Measurements from ENCODE around the gene SLC38A11. TPM values are rescaled to one million over a fixed set of nuclear protein-coding genes. Genes with fewer than 3 reads are reported as not detected.
"Not testable (repeated sequence)": the region's sequence is repeated elsewhere in the genome, so short reads cannot be mapped to it uniquely, and the experiment has no call there.

Gene SLC38A11
- total RNA-seq, 4 donors from 2014 or later: 2.4 to 12.0 (median 3.3) TPM; not detected in 1

DNA sequence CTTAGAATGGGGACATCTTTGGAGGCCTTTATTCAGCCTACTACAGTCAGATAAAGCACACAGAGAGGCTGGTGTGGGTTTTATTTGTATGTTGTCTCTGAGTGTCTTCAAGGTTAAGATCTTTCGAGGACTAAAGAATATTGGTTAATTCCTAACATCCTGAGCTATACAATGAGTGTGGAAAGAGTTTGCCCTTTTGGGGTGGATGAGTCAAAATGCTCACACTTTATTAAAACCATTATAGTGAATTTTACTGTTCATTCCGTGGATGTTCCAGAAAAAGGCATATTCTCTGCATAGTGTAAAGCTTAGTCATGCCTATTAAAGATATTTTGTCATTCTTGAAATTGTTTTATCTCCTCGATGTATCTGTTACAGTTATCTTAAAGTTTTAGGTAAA is 29.1 kb upstream of the SLC38A11 start:
- WGBS, 2 donors (ENCODE audit: low coverage in 1 of 2): 86 to 88% methylated on average over 3 of the region's 3 CpGs
- no peaks in the 10 kb centered on the region for H3K27me3 ChIP-seq
- no peak overlapping the region for H3K4me3 ChIP-seq
- H3K4me1 ChIP-seq: peaks cover 0 to 3% (median 0%) of the 10 kb centered on the region in 4 donors
- no peaks in the 10 kb centered on the region for H3K36me3 ChIP-seq
- TF ChIP-seq, protein P1, sequence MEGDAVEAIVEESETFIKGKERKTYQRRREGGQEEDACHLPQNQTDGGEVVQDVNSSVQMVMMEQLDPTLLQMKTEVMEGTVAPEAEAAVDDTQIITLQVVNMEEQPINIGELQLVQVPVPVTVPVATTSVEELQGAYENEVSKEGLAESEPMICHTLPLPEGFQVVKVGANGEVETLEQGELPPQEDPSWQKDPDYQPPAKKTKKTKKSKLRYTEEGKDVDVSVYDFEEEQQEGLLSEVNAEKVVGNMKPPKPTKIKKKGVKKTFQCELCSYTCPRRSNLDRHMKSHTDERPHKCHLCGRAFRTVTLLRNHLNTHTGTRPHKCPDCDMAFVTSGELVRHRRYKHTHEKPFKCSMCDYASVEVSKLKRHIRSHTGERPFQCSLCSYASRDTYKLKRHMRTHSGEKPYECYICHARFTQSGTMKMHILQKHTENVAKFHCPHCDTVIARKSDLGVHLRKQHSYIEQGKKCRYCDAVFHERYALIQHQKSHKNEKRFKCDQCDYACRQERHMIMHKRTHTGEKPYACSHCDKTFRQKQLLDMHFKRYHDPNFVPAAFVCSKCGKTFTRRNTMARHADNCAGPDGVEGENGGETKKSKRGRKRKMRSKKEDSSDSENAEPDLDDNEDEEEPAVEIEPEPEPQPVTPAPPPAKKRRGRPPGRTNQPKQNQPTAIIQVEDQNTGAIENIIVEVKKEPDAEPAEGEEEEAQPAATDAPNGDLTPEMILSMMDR (IDR thresholded peaks at IDR 0.05): no peak
- no peak for TF ChIP-seq EP300 (IDR thresholded peaks at IDR 0.05; ENCODE audit: low read depth)
- TF ChIP-seq POLR2A (IDR thresholded peaks at IDR 0.05): no peak
- TF ChIP-seq POLR2AphosphoS5 (IDR thresholded peaks at IDR 0.05): no peak
- in situ Hi-C loops (cut with MboI; ENCODE audit: low pct_ligation_motif_present in 1 of 4, low pct_unique_long_range_greater_than_20kb in 1 of 4, low sequenced_read_pairs in 3 of 4) (no loop called here), intact Hi-C loops (cut with DNase I; ENCODE audit: low total_unique reads) (no loop called here)
- no peak overlapping the region for H3K27ac ChIP-seq
- DNase-seq: no peak
- no peaks in the 10 kb centered on the region for H3K9me3 ChIP-seq

DNA sequence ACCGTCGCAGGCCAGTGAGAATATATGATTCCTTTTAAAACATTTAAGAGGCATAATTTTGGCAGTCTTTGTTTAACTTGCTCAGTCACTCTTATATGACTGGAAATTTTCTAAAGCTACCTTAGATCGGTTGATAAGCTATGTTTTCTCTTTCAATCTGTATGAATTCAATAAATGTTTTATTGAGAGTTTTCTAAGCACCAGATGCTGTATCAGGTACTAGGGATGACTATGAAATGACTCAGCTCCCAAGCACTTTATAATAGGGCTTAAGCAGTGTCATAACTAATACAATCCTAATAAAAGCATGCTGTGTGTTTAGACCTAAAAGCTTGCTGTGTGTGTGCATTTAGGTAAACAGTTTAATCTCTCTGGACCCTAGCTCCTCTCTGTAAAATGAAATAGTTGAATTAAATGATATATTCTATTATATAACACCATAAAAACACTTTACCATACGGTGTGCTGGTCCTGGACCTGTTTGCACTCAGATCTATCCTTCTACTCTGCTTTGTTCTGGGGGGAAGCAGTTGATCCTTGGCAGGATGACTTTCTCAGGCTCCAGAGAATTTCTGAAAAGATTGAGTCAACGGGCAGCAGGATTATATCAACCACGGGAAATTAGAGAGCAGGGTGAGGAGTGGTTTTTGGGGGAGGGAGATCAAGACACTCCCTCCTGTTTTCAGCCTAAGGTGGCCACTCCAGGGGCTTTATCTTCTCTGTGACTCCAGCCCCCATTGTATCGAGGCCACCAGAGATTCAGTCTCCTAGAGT is 26.1 kb upstream of the SLC38A11 start:
- H3K36me3 ChIP-seq: no peaks in the 10 kb centered on the region
- H3K27me3 ChIP-seq: no peaks in the 10 kb centered on the region
- TF ChIP-seq, protein P1 (IDR thresholded peaks at IDR 0.05): no peak
- TF ChIP-seq EP300 (IDR thresholded peaks at IDR 0.05; ENCODE audit: low read depth): no peak
- no peak for TF ChIP-seq POLR2A (IDR thresholded peaks at IDR 0.05)
- TF ChIP-seq POLR2AphosphoS5 (IDR thresholded peaks at IDR 0.05): no peak
- intact Hi-C loops (cut with DNase I; ENCODE audit: low total_unique reads): no loop called here
- H3K9me3 ChIP-seq: no peaks in the 10 kb centered on the region
- no peak overlapping the region for H3K4me3 ChIP-seq
- in situ Hi-C loops (cut with MboI; ENCODE audit: low pct_ligation_motif_present in 1 of 4, low pct_unique_long_range_greater_than_20kb in 1 of 4, low sequenced_read_pairs in 3 of 4): no loop called here
- no peak for DNase-seq
- peaks cover 0 to 3% (median 0%) of the 10 kb centered on the region in 4 donors for H3K4me1 ChIP-seq
- 56 to 61% methylated on average over 4 to 7 of the region's 7 CpGs for WGBS, 2 donors (ENCODE audit: low coverage in 1 of 2)
- H3K27ac ChIP-seq: no peak overlapping the region

DNA sequence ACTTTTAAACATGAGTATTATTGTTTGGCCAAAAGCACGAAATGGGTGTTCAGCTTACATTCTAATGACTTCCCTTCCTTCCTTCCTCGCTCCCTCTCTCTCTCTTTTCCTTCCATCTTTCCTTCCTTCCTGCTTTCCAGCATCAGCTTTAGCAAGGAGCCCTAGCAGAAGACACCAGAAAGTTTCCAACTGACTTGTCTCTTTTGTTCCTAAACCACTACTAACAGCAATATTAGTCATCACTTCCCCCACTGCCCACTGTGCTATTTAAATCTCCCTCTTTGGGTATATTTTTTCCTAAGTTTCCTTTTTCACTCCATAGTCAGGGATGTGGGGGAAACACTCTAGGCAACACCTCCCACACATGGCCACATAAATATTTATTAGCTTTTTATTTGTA is 25.4 kb upstream of the SLC38A11 start:
- intact Hi-C loops (cut with DNase I; ENCODE audit: low total_unique reads); H3K36me3 ChIP-seq; H3K27me3 ChIP-seq; in situ Hi-C loops (cut with MboI; ENCODE audit: low pct_ligation_motif_present in 1 of 4, low pct_unique_long_range_greater_than_20kb in 1 of 4, low sequenced_read_pairs in 3 of 4); DNase-seq; H3K9me3 ChIP-seq; H3K4me3 ChIP-seq; H3K27ac ChIP-seq; H3K4me1 ChIP-seq: not testable (repeated sequence)
- WGBS, 2 donors (ENCODE audit: low coverage in 1 of 2): 66 to 80% methylated on average over 1 to 2 of the region's 2 CpGs

DNA sequence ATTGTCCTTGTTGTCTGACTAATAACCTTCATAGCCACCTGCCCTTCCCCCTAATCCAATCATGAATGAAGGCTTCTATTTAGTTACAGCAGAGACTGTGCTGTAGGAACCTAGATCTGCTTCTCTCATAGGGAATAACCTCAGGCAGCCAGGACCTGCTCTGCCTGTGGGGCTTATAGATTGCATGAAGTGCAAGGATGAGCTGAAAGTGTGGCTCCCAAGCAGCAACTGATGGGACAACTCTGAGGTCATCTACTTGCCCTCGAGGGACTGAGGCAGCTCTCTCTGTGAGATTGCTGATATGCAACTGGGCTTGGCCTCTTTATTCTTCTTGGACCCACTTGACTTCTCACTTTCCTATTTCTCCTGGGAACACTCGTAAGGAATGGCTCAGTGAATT is 23.8 kb upstream of the SLC38A11 start:
- peaks cover 0 to 3% (median 0%) of the 10 kb centered on the region in 4 donors for H3K4me1 ChIP-seq
- H3K4me3 ChIP-seq: no peak overlapping the region
- H3K27me3 ChIP-seq: no peaks in the 10 kb centered on the region
- in situ Hi-C loops (cut with MboI; ENCODE audit: low pct_ligation_motif_present in 1 of 4, low pct_unique_long_range_greater_than_20kb in 1 of 4, low sequenced_read_pairs in 3 of 4): no loop called here
- TF ChIP-seq POLR2A (IDR thresholded peaks at IDR 0.05): no peak
- TF ChIP-seq, protein P1 (IDR thresholded peaks at IDR 0.05): no peak
- no peak for TF ChIP-seq POLR2AphosphoS5 (IDR thresholded peaks at IDR 0.05)
- TF ChIP-seq EP300 (IDR thresholded peaks at IDR 0.05; ENCODE audit: low read depth): no peak
- H3K36me3 ChIP-seq: no peaks in the 10 kb centered on the region
- no peaks in the 10 kb centered on the region for H3K9me3 ChIP-seq
- H3K27ac ChIP-seq: no peak overlapping the region
- 82 to 88% methylated on average over 1 to 2 of the region's 2 CpGs for WGBS, 2 donors (ENCODE audit: low coverage in 1 of 2)
- intact Hi-C loops (cut with DNase I; ENCODE audit: low total_unique reads): no loop called here
- DNase-seq: no peak

DNA sequence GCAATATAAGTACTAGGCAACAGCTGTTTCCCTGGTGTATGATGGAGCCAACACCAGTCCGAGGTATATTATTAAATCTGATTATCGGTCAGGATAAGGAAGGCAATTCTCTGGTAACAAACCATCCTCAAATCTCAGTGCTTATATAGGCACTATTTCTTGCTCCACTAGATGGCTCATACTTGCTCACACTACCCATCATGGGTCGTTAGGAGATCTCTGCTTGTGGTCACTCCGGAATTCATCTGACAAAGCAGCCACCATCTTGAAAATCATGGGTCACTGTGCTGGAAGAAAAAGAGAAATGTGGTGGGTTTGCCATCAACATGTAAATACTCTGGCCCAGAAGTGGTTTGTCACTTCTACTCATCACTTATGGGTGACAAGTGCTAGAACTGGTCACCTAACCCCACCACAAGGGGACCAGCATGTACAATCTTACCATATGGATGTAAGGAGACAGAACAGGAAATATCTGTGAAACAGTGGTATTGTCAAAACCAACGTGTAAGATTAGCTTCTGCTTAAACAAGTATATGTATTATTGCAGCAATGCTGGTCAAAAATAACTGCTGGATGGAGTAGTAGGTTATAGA is 21.6 kb upstream of the SLC38A11 start:
- H3K4me3 ChIP-seq; DNase-seq; H3K27ac ChIP-seq; H3K27me3 ChIP-seq; H3K36me3 ChIP-seq; in situ Hi-C loops (cut with MboI; ENCODE audit: low pct_ligation_motif_present in 1 of 4, low pct_unique_long_range_greater_than_20kb in 1 of 4, low sequenced_read_pairs in 3 of 4); H3K4me1 ChIP-seq; H3K9me3 ChIP-seq; intact Hi-C loops (cut with DNase I; ENCODE audit: low total_unique reads): not testable (repeated sequence)
- 62 to 78% methylated on average over 5 of the region's 5 CpGs for WGBS, 2 donors (ENCODE audit: low coverage in 1 of 2)
